Subcutaneous preadipocyte (primary cell): ENCODE measurements around the gene RSAD2. TPM values are rescaled to one million over a fixed set of nuclear protein-coding genes. Genes with fewer than 3 reads are reported as not detected.

Source experiments
- total RNA-seq: library from RNA; depleted of rRNA; stranded (reverse); fragments of >200 nt; gene quantifications from 2 replicates; pipeline ENCODE4 v1.2.3, GENCODE V29; 2012

Gene RSAD2, protein sequence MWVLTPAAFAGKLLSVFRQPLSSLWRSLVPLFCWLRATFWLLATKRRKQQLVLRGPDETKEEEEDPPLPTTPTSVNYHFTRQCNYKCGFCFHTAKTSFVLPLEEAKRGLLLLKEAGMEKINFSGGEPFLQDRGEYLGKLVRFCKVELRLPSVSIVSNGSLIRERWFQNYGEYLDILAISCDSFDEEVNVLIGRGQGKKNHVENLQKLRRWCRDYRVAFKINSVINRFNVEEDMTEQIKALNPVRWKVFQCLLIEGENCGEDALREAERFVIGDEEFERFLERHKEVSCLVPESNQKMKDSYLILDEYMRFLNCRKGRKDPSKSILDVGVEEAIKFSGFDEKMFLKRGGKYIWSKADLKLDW
- total RNA-seq: 0.37 and 0.39 TPM in 2 replicates

DNA sequence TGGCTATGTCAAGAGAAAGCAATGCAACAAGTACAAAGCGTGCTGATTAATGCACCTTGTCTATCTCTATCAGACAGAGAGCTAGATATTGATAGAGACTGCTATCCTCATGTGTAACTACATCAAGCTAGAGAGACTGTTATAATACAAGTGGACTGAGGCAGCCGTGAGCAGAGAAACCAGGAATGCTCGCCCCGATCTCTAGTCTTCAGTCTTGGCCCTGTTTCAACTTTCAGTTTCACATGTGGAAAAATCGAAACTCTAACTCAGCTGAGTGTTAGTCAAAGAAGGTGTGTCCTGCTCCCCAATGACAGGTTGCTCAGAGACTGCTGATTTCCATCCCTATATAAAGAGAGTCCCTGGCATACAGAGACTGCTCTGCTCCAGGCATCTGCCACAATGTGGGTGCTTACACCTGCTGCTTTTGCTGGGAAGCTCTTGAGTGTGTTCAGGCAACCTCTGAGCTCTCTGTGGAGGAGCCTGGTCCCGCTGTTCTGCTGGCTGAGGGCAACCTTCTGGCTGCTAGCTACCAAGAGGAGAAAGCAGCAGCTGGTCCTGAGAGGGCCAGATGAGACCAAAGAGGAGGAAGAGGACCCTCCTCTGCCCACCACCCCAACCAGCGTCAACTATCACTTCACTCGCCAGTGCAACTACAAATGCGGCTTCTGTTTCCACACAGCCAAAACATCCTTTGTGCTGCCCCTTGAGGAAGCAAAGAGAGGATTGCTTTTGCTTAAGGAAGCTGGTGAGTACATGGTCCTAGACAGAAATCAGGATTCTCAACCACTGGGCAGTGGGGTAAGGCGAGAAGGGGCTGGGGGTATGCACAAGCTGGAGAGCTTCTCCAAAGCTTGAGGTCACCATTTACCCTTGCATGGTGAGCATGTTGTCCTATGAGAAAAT, at the start of gene RSAD2:
Gene RSAD2 (plus strand): TSS at position 376 of the 903 bp plus-strand sequence. CDS start 24 bp downstream, at position 400.

DNA sequence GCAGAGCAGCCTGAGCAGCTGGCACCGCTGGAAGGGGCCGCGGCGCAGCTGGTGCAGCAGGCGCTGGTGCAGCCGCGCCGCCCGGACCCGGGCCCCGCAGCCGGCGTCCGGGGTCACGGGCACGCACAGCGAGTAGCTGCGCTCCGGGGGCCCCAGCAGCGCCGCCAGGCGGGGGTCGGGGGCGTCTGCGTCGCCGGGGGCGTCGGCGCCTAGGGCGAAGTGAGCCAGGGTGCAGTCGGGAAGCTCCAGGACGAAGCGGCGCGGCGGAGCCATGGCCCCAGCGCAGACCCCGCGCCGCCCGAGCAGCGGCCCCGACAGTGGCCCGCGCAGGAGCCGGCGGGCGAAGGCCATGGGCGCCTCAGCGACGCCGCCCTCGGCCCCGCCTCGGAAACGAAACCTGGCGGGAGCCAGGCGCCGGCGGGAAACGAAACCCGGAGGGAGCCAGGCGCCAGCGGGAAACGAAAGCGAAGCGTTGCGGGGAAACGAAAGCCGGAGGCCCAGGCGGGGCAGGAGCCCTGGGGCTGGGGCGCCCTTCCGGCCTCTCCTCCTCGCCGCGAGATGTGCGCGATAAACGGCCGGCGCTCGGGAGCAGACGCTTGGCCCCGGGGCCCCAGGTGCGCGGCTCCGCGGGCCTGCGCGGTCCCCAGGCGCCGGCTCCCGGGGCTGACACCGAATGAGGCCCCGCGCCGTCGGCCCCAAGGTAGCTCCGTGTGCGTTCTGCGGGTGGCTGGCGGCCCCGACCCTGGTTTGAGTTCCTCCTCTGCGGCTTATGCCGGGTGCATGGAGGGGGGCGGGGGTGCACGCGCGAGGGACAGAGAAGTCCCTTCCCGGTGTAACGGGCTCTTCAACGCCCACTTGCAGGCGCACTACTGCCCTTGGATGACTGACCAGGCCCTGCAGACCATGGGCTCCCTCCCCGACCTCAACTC, 12.0 kb upstream of the RSAD2 start, which contains the start of gene CMPK2:
Gene CMPK2 (minus strand): TSS at position 562 of the 929 bp plus-strand sequence. CDS start 211 bp downstream, at position 351.

DNA sequence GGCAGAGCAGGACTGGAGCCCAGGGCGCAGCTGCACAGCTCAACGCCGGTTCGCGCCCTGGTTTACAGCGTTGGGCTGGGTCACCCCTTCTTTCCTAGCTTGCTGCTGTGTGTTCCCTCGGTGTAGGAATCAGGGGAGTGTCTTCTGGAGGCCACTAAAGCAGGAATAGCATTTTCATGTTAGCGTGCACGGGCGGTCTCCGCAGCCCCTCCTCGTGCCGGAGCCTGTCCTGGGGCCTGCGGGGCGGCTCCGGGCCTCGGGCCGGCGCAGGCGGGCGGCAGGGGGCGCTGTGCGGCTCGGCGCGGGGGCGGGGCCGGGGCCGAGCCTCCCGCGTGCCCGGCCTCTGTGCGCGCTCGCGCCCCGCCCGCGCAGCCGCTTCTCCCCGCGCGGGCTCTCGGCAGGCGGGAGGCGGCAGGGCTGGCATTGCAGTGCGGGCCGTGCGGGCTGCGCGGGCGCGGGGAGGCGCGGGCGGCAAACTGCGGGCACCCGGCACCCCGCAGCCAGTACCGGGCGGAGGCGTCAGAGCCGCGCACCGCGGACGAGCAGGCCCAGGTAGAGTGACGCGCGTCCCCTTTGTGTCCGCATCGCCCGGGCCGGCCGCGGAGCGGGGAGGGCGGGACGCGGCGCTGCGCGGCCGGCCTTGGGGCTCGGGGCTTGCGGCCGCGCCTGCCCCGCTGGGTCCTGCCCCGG, 39.6 kb downstream of the RSAD2 start, which contains the start of gene RNF144A:
Gene RNF144A (plus strand): TSS at position 342 of the 690 bp plus-strand sequence. CDS start 79,515 bp downstream, outside the sequence.

Other genes with a start within 250 kb of the RSAD2 start
- 0.73 and 1.4 TPM in 2 replicates for gene CMPK2, start 11.9 kb upstream of the RSAD2 start, total RNA-seq
- 6.8 and 14.0 TPM in 2 replicates for gene RNF144A, start 39.6 kb downstream of the RSAD2 start, total RNA-seq